ENCODE results near the gene CMYA5.

CMYA5 gene

DNA sequence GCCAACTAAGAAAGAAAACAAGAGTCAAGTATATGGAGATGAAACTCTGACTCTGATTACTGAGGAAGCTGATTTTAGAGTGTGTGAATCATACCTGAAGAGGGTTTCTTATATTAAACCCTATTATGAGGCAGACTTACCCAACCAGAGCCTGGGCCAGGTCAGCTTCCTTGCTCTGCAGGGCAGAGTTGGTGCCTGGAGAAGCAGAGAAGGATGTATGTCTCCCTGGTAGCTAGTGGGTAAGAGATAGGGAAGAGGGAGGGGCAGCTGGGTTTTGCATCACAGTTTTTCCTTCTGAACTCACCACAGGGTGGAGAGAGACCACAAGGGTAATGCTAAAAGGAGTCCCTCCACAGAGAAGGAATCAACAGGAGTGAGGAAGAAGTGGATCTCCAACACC, 104.1 kb downstream of the CMYA5 start:
- DNase-seq (ENCODE audit: low spot score) = no peak

DNA sequence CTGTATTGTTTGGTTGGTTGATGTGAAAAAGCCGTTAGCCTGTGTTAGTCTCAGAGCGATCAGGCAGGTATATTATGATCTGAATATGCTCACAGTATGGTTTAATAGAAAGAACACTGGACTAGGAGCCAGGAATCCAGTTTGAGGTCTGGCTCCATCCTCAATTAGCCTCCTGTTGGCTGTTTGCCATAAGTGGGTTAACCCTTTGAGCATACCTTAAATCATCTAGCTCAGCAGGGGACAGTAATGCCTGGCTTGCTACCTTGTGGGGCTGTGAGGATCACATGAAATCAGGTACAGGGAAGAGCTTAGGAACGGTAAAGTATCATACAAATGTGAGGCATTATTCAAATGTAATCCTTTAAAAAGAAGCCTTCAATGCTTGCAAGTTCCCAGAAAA, 104.7 kb downstream of the CMYA5 start:
- DNase-seq (ENCODE audit: low spot score) = no peak

DNA sequence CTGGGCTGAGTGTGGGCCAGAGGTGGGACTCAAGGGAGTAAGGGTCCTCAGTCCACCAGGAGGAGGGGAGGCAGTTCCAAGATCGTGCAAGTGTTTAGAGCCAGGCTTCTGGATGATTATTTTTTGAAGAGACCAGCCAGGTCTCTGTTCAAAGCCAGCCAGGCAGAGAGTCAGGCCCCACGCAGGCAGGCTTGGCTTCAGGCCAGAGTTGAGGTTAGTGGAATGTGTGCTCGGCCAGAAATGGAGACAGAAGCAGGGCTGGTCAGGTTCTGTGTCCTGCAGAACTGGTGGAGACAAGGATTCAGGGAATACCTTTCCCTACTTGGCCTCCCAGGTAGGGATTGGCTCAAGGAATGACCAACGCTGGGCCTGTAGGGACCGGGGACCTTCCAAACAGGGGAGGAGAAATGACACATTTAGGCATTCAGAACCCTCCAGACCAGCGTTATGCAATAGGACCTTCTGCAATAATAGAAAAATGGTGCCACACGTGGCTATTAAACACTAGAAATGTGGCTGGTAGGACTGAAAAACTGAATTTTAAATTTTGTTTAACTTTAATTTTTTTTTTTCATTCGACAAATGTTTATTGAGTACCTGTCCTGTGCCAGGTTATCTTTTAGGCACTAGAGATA, 106.2 kb downstream of the CMYA5 start:
- peak; percentile 22 for DNase-seq (ENCODE audit: low spot score)

DNA sequence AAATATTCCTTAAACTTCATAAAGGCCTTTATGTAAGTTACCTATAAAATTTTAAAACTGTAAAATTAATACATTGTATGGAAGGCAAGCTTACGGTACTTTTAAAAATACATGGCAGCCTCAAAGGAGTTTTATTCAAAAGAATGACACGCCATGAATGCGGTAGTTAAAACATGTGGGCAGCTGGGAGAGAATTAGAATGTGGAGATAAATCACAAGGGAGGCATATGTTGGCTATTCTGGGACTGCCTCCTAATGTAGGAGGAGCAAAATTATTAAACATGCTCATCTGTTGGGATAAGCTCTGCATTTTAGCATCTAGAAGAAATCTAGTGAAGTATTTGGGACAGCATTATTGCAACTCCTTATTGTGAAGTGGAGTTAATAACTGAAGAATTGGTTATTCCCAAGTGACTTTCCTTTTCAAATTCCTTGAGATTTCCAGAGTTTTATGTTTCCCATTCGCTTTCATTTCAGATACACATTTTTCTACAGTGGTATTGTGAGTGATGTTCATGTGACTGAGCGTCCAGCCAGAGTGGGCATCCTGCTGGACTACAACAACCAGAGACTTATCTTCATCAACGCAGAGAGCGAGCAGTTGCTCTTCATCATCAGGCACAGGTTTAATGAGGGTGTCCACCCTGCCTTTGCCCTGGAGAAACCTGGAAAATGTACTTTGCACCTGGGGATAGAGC, 109.4 kb downstream of the CMYA5 start:
- no peak for DNase-seq (ENCODE audit: low spot score)

DNA sequence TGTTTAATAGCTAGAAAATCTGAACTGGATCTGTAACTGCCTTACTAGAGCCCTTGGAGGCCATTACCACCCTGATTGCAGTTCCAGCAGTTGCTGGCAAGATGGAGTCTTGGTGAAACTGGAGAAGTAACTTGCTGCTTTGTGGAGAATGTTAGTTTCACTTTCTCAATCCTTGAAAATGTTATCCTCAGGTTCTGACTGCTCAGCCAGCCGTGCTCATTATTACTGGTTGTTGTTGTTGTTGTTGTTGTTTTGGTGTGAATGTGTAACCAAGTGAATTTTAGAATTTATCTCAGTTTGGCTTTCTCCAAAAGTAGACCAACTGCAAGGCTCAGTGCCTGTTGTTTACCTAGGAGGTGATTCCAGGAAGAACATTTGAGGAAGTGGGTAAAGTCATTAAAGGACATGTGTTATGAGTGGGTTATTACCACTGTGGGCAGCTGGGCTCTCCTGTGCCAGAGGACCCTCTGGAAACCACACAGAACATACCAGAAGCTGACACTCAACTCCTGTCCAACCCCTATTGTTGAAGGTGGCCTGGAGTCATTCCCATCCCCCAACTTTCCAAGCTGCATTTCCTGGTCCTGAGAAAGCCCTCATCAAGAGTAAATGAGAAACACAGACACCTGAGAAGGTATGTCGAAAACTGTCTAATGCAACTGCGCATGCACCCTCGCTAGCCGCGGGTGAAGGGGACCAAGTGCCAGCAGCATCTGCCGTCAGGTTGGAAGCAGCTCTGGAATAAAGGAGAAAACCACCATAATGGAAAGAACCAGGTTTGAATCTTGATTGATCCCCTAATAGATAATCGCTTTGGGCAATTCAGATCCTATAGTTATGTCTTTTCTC, 111.6 kb downstream of the CMYA5 start:
- DNase-seq (ENCODE audit: low spot score) = no peak

DNA sequence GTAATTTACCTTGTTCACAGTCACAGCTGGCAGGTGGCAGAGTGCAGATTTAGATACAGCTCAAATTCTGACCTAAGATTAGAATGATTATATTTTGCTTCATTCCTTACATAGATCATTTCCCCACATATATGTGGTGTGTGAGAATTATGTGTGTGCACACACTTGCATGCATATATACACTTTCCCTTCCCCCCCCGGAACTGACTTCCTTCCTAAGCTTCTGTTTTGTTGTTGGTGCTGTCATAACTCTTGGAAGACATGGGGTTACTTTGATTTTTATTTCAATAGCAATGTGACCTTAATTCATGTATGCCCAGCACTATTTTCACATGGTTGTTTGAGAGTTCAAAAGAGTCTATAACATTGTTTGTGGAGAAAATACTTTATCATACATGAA, 112.8 kb downstream of the CMYA5 start:
- no peak for DNase-seq (ENCODE audit: low spot score)

DNA sequence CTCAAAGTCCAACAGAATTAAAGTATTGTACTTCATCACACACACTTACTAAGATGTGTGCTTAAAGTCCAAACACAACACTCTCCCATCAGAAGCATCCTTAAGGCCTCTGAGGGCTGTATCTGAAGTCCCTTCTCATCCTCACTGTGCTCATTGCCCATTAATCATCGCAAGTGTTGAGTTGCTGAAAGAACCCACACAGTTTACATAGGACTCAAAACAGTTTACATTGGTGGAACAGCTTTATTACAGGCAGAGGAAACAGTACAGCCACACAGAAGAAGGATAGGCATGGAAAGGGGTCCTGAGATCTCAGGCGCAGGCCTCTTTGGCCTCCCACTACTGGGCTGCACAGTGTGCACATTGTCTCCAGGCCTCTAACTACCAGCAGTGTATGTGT, 113.4 kb downstream of the CMYA5 start:
- DNase-seq (ENCODE audit: low spot score) = no peak

DNA sequence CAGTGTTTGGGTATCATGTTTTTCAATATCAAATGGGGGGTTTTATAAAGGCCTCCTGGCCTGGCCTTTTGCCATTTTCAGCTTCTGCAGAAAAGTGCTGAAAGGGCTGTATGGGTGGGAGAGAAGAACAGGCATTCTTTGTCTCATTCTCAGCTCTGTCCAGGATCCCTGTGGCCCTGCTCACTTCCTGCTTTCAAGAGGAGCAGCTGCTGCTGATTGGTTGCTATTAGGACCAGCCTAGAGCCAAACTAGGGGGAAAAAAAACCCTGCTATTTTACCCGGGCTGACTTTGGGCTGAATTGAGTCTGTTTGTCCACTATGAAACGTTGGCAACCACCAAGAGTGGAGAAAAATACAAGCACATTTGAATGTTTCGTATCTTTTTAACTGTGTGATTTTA, 117.1 kb downstream of the CMYA5 start:
- DNase-seq (ENCODE audit: low spot score) = no peak

DNA sequence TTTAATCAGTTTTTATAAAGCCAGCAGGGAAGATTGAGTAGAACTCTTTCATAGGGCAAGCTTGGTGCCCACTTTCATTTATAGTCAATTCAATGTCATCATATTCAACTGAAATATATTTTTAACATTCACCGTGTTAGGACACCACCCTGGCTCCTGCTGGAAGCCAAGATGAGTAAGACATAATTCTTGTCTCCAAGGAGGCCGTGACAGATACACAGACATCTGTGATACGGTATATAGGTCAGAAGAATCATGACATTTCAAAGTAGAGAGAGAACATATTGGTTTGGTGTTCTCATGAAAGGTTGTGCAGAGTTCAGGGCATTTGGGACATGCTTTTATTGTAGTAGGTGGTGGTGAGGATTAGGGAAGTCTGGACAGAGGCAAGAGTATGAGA, 120.1 kb downstream of the CMYA5 start:
- no peak for DNase-seq (ENCODE audit: low spot score)

DNA sequence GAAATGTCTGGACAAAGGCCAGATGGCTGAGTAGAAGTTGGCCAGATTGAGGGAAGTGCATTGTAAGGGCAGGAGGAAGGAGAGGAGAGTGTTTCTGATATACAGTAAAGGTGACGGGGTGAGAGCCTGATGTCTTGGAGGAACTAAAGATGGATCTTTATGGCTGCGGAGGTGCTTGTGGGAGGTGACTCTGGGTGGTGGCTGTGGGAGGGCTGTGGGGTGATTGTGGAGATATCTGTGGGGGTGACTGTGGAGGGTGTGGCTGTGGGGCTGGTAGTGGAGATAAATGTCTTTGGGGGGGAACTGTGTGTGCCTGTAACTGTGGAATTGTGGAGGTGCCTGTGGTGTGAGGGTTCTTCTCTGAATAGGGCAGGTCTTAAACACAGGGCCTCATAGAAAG, 121.4 kb downstream of the CMYA5 start:
- DNase-seq (ENCODE audit: low spot score) = no peak

DNA sequence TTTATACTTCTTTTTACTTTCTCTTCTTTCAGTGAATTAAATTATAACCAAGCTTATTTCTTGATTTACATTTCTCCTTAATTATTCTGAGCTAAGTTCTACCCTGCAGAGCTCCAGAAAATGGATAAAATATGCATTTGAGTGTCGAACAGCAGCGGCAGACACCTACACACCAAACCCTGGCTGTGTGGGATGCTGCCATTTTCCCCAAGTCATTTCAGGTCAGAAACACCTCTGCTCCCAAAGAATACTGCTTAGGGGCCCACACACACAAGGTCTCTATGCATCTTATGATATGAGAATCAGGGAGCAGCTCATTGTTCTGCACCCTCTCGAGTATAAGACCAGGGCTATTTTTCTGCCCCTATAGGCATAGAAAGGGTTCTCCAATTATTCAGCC, 122.3 kb downstream of the CMYA5 start:
- DNase-seq (ENCODE audit: low spot score) = no peak

DNA sequence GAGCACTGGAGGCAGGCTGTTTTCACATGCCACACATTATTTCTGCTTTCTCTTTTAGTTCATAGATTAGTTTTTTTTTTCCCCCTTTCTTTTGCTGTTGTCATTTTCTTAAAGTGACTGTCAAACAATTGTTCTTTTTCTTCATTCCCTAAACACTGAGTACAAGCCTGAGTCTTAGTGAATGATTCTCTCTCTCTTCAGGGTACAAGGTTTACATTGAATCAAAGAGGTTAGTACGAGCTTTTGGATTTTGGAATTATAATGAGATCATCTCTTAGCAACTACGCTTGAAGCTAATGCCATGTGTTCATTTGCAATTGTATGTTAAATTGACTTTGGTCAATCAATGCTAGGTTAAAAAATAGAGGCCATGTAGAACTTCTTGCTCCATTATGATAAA, 125.1 kb downstream of the CMYA5 start:
- no peak for DNase-seq (ENCODE audit: low spot score)

DNA sequence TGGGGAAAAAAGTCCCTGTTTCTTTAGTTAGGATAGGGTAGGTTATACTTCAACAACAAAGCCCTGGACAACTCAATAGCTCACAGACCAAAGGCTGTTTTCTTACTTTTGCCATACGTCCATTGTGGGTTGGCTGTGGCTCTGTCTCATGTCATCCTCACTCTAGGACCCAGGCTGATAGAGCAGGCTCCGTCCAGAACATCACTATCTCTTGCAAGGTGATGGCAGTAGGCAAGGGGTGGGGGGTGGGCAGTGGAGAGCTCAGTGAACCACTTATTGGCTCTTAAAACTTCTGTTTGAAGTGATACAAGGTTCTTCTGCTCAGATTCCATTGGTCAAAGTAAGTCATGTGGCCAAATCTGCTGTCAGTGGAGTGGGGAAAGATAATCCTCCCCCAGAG, 126.4 kb downstream of the CMYA5 start:
- no peak for DNase-seq (ENCODE audit: low spot score)

DNA sequence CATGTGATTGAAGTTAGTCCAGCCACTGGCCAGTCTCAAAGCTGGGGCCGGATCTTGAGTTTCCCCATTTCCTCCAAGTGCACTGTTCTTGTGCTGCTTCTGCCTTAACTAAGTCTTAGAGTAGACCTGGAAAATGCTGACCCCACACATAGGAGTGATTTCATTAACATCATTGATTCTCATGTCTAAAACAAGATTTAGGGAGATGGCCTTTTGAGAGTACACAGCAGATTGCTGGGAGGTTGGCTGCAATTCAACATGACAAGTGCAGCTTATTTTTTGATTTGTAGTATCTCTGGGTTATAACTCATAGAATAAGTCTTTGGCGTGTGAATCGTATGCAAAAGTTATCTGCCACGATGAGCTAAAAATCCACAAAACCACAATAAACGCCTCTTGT, 131.0 kb downstream of the CMYA5 start:
- no peak for DNase-seq (ENCODE audit: low spot score)

DNA sequence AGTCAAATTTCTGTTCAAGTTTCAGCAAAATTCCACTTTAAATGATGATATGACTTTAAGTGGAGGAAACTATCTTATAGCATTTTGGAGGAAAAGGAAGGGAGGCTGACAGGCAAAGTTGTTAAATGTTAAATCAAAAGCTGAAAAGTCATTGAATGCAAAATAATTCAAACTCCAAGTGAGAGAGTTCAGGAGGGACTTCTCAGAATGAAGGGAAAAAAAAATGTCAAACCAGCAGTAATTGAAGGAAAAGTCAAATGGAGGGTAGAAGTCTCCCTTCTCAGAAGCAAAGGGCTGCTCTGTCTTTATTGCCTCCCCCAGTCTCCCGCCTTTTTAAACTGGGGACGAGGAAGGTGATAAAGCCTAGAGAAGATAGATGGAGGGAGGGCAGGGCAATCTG, 134.8 kb downstream of the CMYA5 start:
- DNase-seq (ENCODE audit: low spot score) = no peak

DNA sequence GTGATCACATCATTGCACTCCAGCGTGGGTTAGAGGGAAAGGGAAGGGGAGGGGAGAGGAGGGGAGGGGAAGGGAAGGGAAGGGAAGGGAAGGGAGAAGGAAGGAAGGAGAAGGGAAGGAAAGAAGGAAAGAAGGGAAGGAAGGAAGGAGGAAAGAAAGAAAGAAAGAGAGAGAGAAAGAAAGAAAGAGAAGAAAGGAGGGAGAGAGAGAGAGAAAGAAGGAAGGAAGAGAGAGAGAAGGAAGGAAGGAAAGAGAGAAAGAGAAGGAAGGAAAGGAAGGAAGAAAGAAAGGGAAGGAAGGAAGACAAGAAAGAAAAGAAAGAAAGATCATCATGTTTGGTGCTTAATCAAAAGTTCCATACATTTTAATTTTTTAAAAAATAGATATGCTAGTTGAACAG, 136.2 kb downstream of the CMYA5 start:
- no peak for DNase-seq (ENCODE audit: low spot score)

DNA sequence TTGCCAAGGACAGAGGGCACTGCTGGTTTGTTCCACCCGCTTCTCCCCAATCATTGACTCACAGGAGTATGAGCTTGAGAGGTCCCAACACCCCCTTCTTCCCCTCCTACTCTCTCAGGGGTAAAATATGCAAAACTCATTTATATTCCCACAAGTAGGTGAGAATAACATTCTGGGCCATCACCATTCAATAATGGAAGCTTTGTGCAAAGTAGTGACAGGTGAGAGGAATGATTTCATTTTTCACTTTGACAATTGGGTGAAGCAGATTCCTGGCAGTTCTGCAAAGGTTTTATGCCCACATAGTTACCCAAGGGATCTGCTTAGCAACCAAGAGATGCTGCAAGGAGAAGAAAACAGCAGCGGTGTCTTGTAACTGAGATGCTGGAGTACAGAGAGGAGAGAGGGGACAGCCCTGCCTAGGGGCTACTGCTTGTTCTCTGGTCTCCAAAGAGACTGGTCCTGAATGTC, 137.6 kb downstream of the CMYA5 start:
- no peak for DNase-seq (ENCODE audit: low spot score)

DNA sequence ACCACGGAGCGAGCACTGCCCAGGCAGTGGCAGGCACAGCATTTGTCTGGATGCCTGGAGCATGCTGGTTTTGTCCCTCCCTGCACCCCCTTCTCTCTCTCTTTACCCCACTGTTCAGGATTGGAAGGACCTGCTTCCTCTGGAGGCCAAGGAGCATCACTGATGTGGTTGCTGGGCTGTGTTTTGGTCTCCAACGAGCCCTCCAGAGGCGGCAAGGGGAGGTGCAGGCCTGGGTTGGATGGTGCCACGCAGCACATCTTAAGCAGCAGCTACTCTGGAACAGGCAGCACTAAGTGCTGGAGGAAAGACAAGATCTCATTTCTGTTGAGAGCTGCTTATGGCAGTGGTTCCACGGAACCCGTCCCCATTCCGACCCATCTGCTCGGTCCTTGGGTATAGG, 139.6 kb downstream of the CMYA5 start:
- no peak for DNase-seq (ENCODE audit: low spot score)

DNA sequence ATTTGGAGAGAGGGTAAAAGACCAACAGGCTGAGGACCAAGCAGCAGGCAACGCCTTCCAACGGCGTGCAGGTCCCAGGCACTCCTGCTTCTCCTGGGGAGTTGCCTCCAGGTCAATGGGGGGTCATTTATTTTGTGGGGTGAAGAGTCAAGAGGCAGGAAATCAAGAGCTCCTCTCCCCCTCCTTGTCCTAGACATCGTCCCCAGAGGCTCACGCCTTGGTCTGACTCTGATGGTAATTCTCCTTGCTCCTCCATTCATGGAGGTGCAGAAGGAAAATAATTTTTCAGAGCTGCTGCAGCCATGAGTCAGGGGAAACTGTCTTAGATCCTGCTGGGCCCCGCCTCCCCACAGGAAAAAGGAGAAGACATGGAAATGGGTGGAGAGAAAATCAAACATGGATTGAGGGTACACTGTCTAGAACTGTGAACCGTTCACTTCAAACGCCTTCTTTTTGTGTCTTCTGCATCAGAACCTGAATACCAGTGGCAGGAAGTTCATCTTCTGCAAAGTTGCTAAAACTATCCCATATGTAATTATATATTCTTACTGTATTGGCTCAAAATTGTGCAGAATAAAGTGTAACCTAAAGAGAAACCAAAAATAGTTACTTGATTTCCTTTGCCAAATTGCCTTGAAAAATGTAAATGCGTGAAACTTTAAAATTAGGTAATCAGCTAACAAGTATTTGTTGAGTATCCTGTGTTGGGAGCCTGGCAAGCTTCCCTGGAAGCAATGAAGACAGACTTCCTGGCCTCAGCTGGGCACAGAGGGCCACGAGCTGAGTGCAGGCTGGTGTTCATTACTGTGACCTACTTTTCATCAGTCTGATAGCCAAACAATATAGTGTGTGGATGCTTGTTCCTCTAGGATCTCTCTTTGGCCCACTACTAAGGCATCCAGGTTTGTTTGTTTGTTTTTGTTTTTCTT, 142.0 kb downstream of the CMYA5 start:
- DNase-seq (ENCODE audit: low spot score) = no peak

DNA sequence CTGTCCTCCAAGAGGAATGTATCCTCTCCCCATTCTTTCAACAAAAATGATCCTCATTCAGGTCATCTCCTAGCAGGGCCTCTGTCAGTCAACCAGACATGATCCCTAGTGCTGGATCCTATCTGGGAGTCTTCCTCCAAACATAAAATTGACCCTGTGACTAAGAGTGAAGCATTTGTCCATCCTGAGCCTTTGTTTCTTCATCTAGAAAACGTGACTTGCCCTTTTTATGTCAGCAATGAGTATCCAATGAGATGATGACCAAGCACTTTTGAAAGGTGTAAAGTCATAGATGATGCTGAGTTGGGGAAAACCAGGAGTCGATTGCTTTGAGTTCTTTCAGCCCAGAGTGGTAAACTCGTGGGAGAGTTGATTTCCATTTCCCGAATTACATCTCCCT, 143.3 kb downstream of the CMYA5 start:
- no peak for DNase-seq (ENCODE audit: low spot score)

DNA sequence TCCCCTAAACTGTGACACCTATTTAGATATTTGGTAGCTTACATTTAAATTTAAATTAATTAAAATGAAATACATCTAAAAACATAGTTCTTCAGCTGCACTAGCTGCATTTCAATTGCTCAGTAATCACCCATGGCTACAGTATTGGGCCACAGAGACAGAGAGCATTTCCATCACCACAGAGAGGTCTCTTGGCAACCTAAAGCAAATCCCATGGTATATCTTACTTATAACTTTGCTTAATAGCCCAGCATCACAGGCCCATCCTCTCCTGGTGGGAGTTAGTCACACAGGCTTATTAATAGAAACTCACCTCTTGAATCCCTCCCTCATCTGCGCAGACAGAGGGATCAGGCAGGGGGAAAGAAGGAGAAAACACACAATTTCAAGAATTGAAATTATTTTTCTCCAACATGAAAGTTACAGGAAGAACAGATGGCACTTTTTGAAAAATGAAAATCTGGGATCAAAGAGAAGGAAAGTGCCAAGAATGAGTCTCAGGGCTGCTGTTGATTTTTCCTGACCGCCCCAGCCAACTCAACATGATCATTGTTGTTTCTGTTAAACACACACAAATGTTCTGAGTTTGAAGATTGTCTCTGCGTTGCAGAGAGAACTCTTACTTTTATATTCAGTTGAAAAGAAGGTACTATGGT, 144.6 kb downstream of the CMYA5 start:
- DNase-seq (ENCODE audit: low spot score) = no peak

Data from LoVo (cell line).